Measurements from ENCODE around the gene DENND1A.

Gene DENND1A

DNA sequence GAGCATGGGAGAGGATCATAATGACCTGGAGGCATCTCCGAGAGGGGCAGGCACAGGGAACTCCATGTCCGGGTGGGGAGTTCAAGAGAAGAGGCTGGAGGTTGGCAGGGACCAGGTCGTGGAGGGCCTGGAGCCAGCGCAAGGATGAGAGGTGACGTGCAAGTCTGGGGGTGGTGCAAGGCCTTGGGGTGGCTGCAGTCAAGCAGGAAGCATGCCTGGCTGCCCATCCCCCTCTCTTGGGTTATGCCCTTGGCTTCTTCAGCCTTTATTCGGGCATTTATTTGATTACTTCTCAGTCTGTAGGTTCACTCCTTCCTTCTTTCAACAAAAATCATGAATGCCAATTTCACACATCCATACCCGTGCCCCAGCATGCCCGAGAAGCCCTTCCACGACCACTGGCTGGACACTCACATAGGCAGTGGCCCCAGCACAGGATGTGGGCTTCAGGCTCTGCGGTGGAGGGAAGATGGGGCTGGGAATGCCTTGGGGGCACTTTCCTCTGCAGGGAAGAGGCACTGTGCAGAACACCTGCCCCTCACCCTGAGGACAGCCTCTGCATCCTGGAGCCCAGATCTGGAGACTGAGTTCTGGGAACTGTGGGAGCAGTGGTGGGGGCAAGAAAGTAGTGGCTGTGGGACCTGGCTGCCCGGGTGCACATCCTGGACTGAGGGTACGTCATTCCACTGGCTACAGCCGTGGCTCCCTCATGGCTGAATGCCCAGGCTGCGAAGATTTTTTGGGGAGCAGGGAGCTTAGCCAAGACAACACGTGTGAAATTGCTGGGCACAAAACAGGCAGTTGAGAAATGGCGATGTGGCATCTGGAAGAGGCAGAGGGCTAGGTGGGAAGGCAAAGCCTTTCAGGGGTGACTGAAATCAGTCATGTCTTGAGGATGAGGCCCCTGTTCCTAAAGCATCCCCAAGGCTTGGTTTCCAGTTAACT, 535.4 kb downstream of the DENND1A start:
- Histone ChIP-seq H3K4me1 (ENCODE audit: insufficient read depth, low read length) (no peaks in the 10 kb centered on the region), H3K9ac (ENCODE audit: low read depth, low read length) (no peak overlapping the region), H3K36me3 (ENCODE audit: insufficient read depth, low read length) (no peaks in the 10 kb centered on the region), H3K9me3 (ENCODE audit: control insufficient read depth, insufficient read depth, low read length) (no peaks in the 10 kb centered on the region)

DNA sequence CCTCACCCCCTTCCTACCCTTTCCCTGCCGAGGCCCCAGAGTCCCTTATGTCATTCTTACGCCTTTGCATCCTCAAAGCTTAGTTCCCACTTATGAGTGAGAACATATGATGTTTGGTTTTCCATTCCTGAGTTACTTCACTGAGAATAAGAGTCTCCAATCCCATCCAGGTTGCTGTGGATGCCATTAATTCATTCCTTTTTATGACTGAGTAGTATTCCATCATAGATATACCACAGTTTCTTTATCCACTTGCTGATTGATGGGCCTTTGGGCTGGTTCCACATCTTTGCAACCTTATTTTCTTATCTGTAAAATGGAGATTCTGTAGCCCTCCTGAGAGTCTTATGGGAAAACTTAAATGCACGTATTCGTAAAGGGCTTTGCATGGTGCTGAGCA, 537.1 kb downstream of the DENND1A start:
- Histone ChIP-seq H3K9ac (ENCODE audit: low read depth, low read length) (no peak overlapping the region), H3K9me3 (ENCODE audit: control insufficient read depth, insufficient read depth, low read length) (no peaks in the 10 kb centered on the region), H3K4me1 (ENCODE audit: insufficient read depth, low read length) (no peaks in the 10 kb centered on the region), H3K36me3 (ENCODE audit: insufficient read depth, low read length) (no peaks in the 10 kb centered on the region)

DNA sequence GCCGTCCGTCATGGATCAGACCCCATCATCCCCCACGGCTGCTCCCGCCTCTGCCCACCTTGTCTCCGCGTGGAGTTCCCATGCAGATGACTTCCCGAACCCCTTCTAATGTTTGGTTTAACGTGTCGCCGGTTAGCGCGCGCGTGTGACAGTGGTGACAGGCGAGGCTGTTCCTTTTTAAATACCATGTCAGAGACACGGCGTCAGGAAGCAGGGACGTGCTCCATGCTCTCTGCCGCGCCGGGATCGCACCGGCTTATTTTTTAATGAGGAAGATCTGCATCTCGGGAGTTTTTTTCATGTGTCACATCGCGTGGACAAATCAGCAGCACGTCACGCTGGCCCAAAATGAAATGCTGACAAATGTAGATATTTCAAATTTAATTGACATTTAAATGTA, 538.0 kb downstream of the DENND1A start:
- Histone ChIP-seq H3K4me1 (ENCODE audit: insufficient read depth, low read length) (no peaks in the 10 kb centered on the region), H3K9ac (ENCODE audit: low read depth, low read length) (no peak overlapping the region)

DNA sequence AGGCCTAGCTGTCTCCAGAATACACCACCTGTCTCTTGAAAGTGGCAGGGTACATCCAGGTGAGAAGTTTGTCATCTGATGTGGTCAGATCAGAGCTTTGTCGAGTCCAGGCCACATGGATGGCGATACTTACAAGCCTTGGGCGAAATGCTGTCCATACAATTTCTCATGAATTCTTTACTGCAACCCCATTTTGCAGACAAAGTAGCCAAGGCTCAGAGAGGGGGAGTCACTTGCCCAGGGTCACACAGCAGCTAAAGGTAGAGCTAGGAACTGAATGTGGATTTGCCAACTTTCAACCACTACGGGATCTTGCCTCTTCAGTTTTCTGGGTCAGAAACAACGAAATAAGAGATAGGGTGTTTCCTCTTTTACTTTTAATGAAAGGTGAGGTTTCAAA, 538.7 kb downstream of the DENND1A start:
- H3K36me3 ChIP-seq (ENCODE audit: insufficient read depth, low read length), result no peaks in the 10 kb centered on the region
- H3K9ac ChIP-seq (ENCODE audit: low read depth, low read length), result no peak overlapping the region
- no peaks in the 10 kb centered on the region for H3K4me1 ChIP-seq (ENCODE audit: insufficient read depth, low read length)
- H3K9me3 ChIP-seq (ENCODE audit: control insufficient read depth, insufficient read depth, low read length), result no peaks in the 10 kb centered on the region

More for the DNA sequence above, 538.0 kb downstream of the DENND1A start:
- Histone ChIP-seq H3K9me3 (ENCODE audit: control insufficient read depth, insufficient read depth, low read length) (no peaks in the 10 kb centered on the region), H3K36me3 (ENCODE audit: insufficient read depth, low read length) (no peaks in the 10 kb centered on the region)

DNA sequence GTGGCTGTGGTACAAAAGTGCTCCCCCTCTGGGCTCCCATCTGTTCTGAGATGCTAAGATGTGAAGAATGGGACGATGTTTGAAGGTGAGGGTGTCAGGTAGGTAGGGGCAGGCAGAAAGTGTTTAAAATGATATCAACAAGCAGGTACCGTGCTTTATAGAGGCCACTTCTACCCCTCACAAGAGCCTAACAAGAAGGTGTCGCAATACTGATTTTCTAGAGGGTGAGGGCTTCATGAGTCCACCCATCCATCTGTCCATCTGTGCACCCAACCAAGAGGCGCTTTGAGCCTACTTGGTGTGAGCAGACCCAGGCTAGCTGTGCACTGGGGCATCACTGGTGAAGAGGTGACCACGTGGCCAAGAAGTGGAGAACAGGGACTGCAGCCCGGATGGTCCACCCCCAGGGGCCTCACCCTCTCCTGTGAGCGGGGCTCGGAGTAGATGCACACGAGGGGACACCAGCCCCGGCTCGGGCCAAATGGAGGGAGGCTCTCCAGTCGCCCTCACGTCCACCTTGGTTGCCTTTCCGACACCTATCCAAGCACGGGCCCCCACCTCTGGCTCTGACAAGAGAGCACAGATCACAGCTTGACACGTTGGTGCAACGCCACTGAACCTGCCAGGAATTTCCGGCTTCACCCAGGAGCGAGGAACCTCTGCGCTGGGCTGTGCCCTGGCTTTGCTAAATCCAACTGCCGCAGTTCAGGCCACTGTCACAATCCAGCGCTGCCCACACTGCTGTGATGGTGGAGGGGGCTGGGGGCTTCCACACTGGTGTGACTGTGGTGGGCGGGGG, 539.4 kb downstream of the DENND1A start:
- Histone ChIP-seq H3K36me3 (ENCODE audit: insufficient read depth, low read length) (no peaks in the 10 kb centered on the region), H3K9me3 (ENCODE audit: control insufficient read depth, insufficient read depth, low read length) (no peaks in the 10 kb centered on the region), H3K9ac (ENCODE audit: low read depth, low read length) (no peak overlapping the region), H3K4me1 (ENCODE audit: insufficient read depth, low read length) (no peaks in the 10 kb centered on the region)

DNA sequence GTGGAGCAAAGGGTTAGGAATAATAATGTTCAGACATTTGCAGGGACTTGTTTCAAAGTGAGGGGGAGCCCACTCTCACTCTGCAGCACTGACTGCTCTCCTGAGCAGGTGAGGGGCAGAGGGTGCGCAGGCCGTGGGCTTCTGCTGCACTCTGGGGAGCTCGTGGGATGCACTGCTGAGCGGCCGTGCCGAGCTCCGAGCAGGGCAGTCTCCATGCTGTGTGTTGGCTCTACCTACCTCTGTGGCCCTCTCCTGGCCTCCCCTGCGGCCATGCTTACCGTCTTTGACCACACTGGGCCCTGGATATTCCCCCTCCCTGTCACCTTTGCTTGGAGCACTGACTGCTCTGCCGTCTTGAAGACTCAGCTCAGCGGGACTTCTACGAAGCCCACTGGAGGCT, 540.2 kb downstream of the DENND1A start:
- no peak overlapping the region for H3K9ac ChIP-seq (ENCODE audit: low read depth, low read length)
- H3K4me1 ChIP-seq (ENCODE audit: insufficient read depth, low read length), result no peaks in the 10 kb centered on the region
- no peaks in the 10 kb centered on the region for H3K9me3 ChIP-seq (ENCODE audit: control insufficient read depth, insufficient read depth, low read length)
- H3K36me3 ChIP-seq (ENCODE audit: insufficient read depth, low read length), result no peaks in the 10 kb centered on the region

DNA sequence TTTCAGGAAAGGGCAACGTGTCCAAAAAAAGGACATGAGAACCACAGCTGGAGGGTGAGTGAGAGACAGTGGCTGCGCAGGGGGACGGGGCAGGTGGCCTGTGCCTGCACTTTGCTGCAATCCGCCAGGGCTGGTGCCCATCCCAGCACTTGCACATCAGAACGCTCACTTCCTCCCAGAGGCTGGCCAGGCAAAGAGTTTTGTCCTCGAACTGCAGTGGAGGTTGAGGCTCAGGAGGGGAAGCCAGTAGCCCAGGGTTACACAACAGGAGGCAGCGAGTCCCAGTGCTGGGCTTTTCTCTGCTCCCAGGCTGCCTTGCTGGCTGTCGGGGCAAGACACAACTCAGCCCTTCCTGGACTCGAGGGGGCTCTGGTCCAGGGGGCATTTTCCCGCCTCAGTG, 540.9 kb downstream of the DENND1A start:
- H3K4me1 ChIP-seq (ENCODE audit: insufficient read depth, low read length), result no peaks in the 10 kb centered on the region
- H3K9ac ChIP-seq (ENCODE audit: low read depth, low read length), result no peak overlapping the region
- no peaks in the 10 kb centered on the region for H3K9me3 ChIP-seq (ENCODE audit: control insufficient read depth, insufficient read depth, low read length)
- no peaks in the 10 kb centered on the region for H3K36me3 ChIP-seq (ENCODE audit: insufficient read depth, low read length)

DNA sequence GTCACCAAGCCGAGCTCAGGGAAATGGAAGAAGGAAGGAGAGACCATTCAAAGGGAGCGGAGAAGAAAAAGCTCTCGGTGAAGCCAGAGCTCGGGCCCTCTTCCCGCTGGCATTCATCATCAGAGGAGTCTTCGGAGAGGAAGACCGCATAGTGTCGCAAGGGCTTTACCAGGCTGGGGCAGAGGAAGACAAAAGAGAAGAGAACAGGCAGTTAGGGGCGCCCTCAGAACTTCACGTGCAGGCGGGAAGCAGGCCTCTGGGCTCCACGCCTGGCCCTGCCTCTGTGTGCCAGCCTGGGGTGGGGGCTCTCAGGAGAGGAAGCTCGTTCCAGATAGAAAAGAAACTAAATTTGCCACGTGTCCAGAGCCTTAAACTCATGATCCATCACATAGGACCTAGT, 542.2 kb downstream of the DENND1A start:
- Histone ChIP-seq H3K36me3 (ENCODE audit: insufficient read depth, low read length) (no peaks in the 10 kb centered on the region), H3K4me1 (ENCODE audit: insufficient read depth, low read length) (no peaks in the 10 kb centered on the region), H3K9ac (ENCODE audit: low read depth, low read length) (no peak overlapping the region), H3K9me3 (ENCODE audit: control insufficient read depth, insufficient read depth, low read length) (no peaks in the 10 kb centered on the region)

DNA sequence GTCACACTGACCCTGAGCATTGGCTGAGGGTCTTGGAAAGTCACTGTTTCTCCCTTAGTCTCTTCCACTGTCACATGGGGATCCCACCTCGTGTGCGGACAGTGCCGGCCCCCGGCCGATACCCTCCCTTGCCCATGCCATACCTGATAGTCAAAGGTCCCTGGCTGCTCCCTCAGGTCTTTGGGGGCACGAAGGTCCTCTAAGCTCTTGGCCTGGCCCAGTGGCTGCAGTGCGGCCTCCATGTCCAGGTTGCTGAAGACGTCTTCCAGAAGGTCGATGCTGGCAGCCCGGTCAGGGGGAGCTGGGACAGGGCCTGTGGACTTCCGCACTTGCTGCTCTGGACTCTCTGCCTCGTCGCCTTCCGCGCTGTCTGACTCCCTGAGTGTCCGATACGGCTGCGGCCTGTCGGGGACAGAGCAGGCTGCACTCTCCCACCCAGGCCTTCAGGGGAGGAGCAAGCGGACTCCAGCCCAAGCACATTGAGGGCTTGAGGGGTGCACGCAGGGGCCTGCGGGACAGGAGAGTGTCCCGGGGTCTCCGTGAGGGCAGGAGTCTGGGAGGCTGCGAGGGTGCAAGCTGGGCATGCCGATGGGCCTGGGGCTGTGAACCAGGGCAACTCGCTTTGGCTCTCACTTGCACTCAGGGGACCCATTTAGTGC, 546.3 kb downstream of the DENND1A start:
- no peak overlapping the region for H3K9ac ChIP-seq (ENCODE audit: low read depth, low read length)
- no peaks in the 10 kb centered on the region for H3K9me3 ChIP-seq (ENCODE audit: control insufficient read depth, insufficient read depth, low read length)
- no peaks in the 10 kb centered on the region for H3K4me1 ChIP-seq (ENCODE audit: insufficient read depth, low read length)
- H3K36me3 ChIP-seq (ENCODE audit: insufficient read depth, low read length), result no peaks in the 10 kb centered on the region

DNA sequence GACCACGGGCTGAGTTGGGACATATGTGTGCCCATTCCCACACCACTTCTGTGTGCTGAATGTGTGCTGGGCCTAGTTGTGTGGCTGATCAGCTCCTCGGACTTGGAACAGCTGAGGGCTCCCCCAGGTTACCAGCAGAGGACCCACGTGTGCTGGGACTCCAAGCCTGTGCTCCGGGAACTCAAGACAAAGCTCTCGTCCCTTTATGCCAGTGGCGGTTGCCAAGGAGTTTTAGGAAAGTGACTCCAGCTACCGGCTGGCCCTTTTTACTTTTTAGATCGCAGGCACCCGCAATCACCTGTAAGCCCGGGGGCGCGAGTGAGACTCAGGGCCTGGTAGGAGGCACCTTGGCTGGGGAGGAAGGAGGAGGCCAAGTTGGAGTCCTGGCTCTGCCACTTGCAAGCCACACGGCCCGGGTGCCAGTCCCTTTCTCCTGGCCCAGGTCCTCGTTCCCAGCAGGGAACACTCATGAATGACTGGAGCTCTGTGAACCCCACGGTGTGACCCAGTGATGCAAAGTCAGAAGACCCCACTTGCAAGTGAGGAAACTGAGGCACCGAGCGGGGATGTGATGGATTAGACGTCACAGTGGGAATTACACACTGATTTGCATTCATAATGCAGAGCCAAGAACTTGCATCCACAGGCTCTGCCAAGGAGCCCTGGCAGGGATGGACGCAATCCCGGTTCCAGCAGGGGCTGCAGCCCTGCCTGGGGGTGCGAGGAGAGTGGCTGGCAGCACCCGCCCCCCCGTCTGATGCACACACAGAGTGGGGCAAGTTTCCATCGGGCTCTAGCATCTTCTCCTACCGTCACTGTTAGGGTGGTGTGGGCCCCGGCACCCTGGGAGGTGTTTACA, 547.0 kb downstream of the DENND1A start:
- no peaks in the 10 kb centered on the region for H3K36me3 ChIP-seq (ENCODE audit: insufficient read depth, low read length)
- no peaks in the 10 kb centered on the region for H3K9me3 ChIP-seq (ENCODE audit: control insufficient read depth, insufficient read depth, low read length)
- H3K9ac ChIP-seq (ENCODE audit: low read depth, low read length), result no peak overlapping the region
- H3K4me1 ChIP-seq (ENCODE audit: insufficient read depth, low read length), result no peaks in the 10 kb centered on the region

DNA sequence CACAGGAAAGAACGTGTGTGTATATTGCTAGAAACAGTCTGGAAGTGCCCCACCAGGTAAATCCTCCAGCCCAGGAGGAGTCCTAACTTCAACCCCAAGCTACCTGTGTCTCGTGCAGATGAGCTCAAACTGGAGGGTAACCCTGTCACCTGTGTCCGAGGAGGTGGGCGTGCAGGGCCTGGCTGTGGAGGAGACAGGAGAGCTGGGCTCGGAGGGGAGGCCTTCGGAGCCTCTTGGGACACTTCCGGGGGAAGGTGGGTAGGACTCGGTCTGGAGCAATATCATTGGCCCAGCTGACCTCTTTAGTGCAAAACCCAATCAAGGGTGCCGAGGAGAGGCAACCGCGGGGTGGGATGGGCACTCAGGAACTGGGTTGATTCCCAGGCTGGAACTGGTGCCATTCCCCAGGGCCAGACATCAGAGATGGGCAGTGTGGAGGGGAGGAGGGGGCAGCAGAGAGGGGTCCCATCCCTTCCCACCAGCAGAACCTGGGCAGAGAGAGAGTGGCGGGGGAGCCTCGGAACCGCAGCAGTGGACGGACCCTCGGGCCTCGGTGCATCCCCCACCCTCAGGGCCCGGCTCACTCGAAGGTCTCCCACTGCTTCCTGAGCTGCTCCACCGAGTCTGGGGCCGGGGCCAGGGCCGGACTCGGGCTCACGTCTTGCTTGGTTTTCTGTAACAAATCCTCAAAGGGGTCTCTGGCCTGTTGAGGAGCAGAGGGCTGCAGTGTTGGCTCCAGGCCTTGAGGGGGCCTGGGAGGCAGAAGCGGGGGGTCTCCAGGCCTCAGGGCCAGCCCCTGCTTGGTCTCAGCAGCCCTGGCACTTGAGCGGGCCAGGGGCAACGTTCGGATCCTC, 548.8 kb downstream of the DENND1A start:
- H3K9me3 ChIP-seq (ENCODE audit: control insufficient read depth, insufficient read depth, low read length), result no peaks in the 10 kb centered on the region
- no peak overlapping the region for H3K9ac ChIP-seq (ENCODE audit: low read depth, low read length)
- H3K4me1 ChIP-seq (ENCODE audit: insufficient read depth, low read length), result peaks cover 4% of the 10 kb centered on the region
- no peaks in the 10 kb centered on the region for H3K36me3 ChIP-seq (ENCODE audit: insufficient read depth, low read length)

DNA sequence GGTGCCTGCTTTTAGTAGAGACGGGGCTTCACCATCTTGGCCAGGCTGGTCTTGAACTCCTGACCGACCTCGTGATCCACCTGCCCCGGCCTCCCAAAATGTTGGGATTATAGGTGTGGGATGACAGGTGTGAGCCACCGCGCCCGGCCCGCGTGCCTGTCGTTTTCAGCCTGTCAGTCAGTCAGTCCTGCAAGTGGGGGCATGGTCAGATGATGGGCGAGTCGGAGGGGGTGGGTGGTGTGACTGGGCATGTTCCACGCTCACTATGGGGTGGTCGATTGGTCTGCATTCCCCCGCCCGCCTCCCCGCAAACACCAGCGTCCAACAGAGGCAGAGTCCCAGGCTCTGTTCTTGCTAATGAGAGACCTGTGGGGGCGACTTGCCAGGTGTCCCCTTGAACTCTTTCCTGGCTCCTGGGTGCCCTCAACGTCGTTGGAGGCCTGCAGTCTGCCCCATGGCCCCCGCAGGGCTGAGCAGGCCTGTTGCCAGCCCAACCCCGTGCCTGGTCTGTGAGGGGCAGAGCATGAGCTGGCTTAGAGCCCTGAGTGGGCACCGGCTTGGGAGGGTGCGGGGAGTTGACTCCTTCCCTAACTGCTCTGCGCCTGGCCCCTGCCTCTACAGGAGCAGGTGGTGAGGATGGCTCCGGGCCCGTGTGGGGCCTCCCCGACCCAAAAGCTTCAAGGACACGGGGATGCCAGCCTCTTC, 550.8 kb downstream of the DENND1A start:
- Histone ChIP-seq H3K9me3 (ENCODE audit: control insufficient read depth, insufficient read depth, low read length) (no peaks in the 10 kb centered on the region), H3K4me1 (ENCODE audit: insufficient read depth, low read length) (peaks cover 17% of the 10 kb centered on the region), H3K9ac (ENCODE audit: low read depth, low read length) (no peak overlapping the region), H3K36me3 (ENCODE audit: insufficient read depth, low read length) (no peaks in the 10 kb centered on the region)

DNA sequence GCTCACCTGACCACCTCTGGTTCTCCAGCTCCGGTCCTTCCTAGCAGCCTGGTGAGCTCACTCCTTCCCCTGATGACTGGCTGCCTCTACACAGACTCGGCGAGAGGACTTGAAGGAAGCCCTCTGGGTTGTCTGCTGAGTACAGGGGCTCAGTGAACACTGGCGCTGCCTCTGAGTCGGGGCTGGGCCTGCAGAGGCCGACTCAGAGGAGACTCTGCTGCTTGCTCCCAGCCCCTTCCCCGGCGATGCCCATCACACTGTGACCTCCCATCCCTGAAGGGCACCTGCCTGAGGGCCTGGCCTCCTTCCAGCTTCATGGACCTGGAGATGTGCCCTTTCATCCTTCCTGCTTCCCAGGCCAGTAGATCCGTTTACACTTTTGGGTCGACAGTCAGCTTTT, 551.9 kb downstream of the DENND1A start:
- Histone ChIP-seq H3K4me1 (ENCODE audit: insufficient read depth, low read length) (peaks cover 18% of the 10 kb centered on the region), H3K9me3 (ENCODE audit: control insufficient read depth, insufficient read depth, low read length) (no peaks in the 10 kb centered on the region), H3K9ac (ENCODE audit: low read depth, low read length) (no peak overlapping the region), H3K36me3 (ENCODE audit: insufficient read depth, low read length) (no peaks in the 10 kb centered on the region)
